ENCODE results near the gene GTF2H4.
"Not testable (repeated sequence)": the region's sequence is repeated elsewhere in the genome, so short reads cannot be mapped to it uniquely, and the experiment has no call there.

Gene GTF2H4

GRCh38 chr6:30922447-30922852 lies 14.4 kb downstream of the GTF2H4 start:
- no peak for TF ChIP-seq CTCF (IDR thresholded peaks at IDR 0.05; ENCODE audit: low read depth, low read length)
- no peak for DNase-seq (ENCODE audit: extremely low read depth, low read depth)

GRCh38 chr6:30924040-30924627 lies 16.1 kb downstream of the GTF2H4 start:
- not testable (repeated sequence) for DNase-seq (ENCODE audit: extremely low read depth, low read depth)

- no peak for DNase-seq (ENCODE audit: extremely low read depth, low read depth)
- no peak for TF ChIP-seq CTCF (IDR thresholded peaks at IDR 0.05; ENCODE audit: low read depth, low read length)
Measured at GRCh38 chr6:30926644-30927043, 18.6 kb downstream of the GTF2H4 start.

- not testable (repeated sequence) for DNase-seq (ENCODE audit: extremely low read depth, low read depth)
Measured at GRCh38 chr6:30927080-30927479, 19.1 kb downstream of the GTF2H4 start.

GRCh38 chr6:30928677-30929076 lies 20.7 kb downstream of the GTF2H4 start:
- DNase-seq (ENCODE audit: extremely low read depth, low read depth): no peak
- no peak for TF ChIP-seq CTCF (IDR thresholded peaks at IDR 0.05; ENCODE audit: low read depth, low read length)

- TF ChIP-seq CTCF (IDR thresholded peaks at IDR 0.05; ENCODE audit: low read depth, low read length): no peak
- DNase-seq (ENCODE audit: extremely low read depth, low read depth): no peak
Measured at GRCh38 chr6:30930506-30930905, 22.5 kb downstream of the GTF2H4 start.

GRCh38 chr6:30931272-30931671 lies 23.3 kb downstream of the GTF2H4 start:
- no peak for TF ChIP-seq CTCF (IDR thresholded peaks at IDR 0.05; ENCODE audit: low read depth, low read length)
- no peak for DNase-seq (ENCODE audit: extremely low read depth, low read depth)

GRCh38 chr6:30931969-30932645 lies 24.1 kb downstream of the GTF2H4 start, which contains the start of gene SFTA2:
Gene SFTA2, minus strand, starts transcription at chr6:30932170. Its CDS starts 74 bp downstream, at chr6:30932096.
- no peak for TF ChIP-seq CTCF (IDR thresholded peaks at IDR 0.05; ENCODE audit: low read depth, low read length)
- no peak for DNase-seq (ENCODE audit: extremely low read depth, low read depth)
